GM12892 (cell line): ENCODE data around the gene ABCC4.

ENCODE experiments used
- POLR2A ChIP-seq: IDR thresholded peaks from 2 replicates; pipeline ENCODE4 v1.6.1; 2011; ENCODE audit warnings: low read depth, low read length, control low read depth
- POLR2AphosphoS5 ChIP-seq: IDR thresholded peaks from 2 replicates; pipeline ENCODE4 v1.6.1; 2011; ENCODE audit warnings: low read depth, low read length, control low read depth
- TAF1 ChIP-seq: IDR thresholded peaks from 2 replicates; pipeline ENCODE4 v1.6.1; 2011; ENCODE audit warnings: low read depth, mild to moderate bottlenecking, control low read depth, low read length, borderline replicate concordance

GRCh38 chr13:95204231-95204765 is 97.0 kb downstream of the ABCC4 start:
- TF ChIP-seq TAF1 (no peak), POLR2A (no peak), POLR2AphosphoS5 (no peak)
